C4-2B (cell line): ENCODE measurements around the gene IQCC.
A peak's percentile ranks its signal among the peaks of the same experiment; 100 is the strongest.

ENCODE experiments used
- H3K27ac ChIP-seq: fragments of 450-650 bp; 2 replicates; pipeline ENCODE4 v1.5.1; 2017
- CTCF ChIP-seq: fragments of 450-650 bp; conservative IDR thresholded peaks from 2 replicates; pipeline ENCODE4 v1.5.1; 2017; ENCODE audit warnings: mild to moderate bottlenecking
- ZFX ChIP-seq: fragments of 450-650 bp; IDR thresholded peaks from 2 replicates; pipeline ENCODE4 v1.6.1; 2017

Gene IQCC

GRCh38 chr1:32220746-32221580, 15.5 kb downstream of the IQCC start:
- no peak for TF ChIP-seq ZFX
- TF ChIP-seq CTCF = no peak
- peak overlapping the region; percentile 88; the same call in 1 of the 2 replicates for H3K27ac ChIP-seq

- TF ChIP-seq CTCF = no peak
- no peak for TF ChIP-seq ZFX
- H3K27ac ChIP-seq = peak overlapping the region; percentile 88
Observed at GRCh38 chr1:32221581-32221979, 16.1 kb downstream of the IQCC start.

- H3K27ac ChIP-seq = peak within 1 kb of the TSS; percentile 88
- TF ChIP-seq ZFX (peak; percentile 80; the same call in 1 of the 2 replicates), CTCF (no peak)
Observed at GRCh38 chr1:32221980-32222755, 16.7 kb downstream of the IQCC start, which contains the start of the genes EIF3I and TMEM234. Gene EIF3I (plus strand): TSS chr1:32222407. CDS start chr1:32222442, 35 bp downstream. Gene TMEM234 (minus strand): TSS chr1:32222353. CDS start chr1:32222322, 31 bp downstream.

DNA sequence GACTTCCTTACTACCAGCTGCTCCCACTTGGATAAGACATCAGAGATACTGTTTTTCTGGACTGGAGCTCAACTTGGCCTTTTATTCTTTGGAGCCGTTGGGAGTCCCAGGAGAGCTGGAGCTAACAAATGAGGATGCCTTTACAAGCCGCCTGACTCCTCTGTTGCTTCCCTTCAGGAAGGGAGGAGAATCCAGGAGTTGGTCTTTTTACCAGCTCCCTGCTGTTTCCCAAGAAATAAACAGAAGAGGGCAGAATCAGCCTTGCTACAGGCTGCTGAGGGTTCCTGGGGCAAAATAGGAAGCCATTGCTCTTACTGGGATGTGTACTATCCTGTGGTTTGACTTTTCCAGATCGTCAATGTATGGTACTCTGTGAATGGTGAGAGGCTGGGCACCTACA, 18.2 kb downstream of the IQCC start:
- TF ChIP-seq CTCF = no peak
- no peak for TF ChIP-seq ZFX
- peak overlapping the region; percentile 88 for H3K27ac ChIP-seq

DNA sequence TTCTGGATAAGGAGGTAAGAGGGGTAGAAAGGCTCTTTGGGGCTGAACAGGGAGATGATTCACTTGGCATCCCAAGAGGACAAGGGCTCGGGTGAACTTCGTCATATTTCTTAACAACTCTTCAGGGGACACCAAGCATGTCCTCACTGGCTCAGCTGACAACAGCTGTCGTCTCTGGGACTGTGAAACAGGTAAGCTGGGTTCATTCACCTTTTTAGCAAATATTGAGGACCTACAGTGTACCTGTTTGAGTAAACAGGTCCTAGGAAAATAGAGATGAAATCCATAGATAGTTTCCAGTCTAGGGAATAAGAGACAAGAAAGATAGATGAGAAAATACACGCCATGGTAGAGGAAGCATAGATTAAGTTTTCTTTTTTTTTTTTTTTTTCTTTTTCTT, 18.8 kb downstream of the IQCC start:
- TF ChIP-seq ZFX (no peak), CTCF (no peak)
- H3K27ac ChIP-seq = peak overlapping the region; percentile 88

DNA sequence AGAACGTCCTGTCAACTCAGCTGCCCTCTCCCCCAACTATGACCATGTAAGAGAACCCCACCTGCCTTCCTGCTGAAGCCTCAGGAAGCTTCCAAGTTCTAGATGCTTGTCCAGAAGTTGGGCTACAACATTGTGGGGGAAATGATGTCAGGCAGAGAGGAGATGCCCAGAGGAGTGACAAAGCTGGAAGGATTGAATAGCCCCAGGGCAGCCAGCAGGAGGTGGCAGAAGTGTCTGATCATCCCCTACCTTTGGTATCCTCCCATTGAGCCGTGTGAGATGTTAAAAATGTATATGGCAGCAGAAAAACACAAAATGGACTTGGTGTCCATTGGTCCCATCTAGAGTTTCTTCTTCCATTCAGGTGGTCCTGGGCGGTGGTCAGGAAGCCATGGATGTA, 23.3 kb downstream of the IQCC start:
- TF ChIP-seq CTCF = no peak
- no peak for TF ChIP-seq ZFX
- H3K27ac ChIP-seq = no peak overlapping the region

GRCh38 chr1:32231843-32232432, 26.5 kb downstream of the IQCC start:
- TF ChIP-seq ZFX (no peak), CTCF (no peak)
- no peak overlapping the region for H3K27ac ChIP-seq
